A549 (cell line): ENCODE results near the gene TMC7.

Source experiments
- EP300 ChIP-seq, 2 experiments: fragments of >200 bp; sonication (Bioruptor Twin); formaldehyde crosslinking; IDR thresholded peaks; 2 replicates in 1 of 2; 3 replicates in 1 of 2; pipeline ENCODE4 v1.6.1; 2016 to 2017
- TF ChIP-seq, protein P1 (sequence below): fragments of 450-650 bp; IDR thresholded peaks from 2 replicates; pipeline ENCODE4 v1.6.1; 2014; ENCODE audit warnings: antibody characterized with exemption

DNA sequence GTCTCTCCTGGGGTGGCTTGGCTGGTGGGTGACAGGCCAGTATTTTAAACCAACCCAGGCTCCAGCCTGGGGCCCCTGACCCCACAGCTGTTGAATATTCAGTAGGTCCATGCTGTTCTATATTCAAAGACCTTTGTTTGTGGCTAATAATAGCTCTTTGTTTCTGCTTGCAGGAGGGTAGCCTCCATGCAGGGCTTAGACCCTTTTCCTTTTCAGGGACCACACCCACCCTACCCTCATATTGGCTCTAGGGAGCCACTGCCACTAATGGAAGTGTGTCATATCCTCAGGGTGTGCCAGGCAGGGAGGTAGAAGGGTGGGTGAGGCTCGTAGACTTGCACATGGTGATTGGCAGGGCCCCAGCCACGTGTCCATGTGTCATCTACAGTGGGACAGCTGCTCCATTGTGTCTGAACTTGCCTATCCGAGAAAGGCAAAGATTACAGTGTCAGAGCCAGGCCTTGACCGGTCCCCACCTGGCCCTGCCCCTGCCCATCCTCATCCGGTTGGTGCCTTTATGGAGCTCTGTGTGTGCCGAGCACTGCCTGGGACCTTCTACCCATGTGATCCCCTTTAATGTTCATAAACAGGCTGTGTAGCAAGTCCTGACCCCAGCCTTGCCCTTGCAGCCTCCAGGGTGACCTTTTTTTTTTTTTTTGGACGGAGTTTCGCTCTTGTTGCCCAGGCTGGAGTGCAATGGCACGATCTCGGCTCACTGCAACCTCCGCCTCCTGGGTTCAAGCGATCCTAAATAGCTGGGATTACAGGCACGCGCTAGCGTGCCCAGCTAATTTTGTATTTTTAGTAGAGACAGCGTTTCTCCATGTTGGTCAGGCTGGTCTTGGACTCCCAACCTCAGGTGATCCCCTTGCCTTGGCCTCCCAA, 22.1 kb downstream of the TMC7 start:
- TF ChIP-seq EP300 (IDR thresholded peaks at IDR 0.05) = no peak
- TF ChIP-seq, protein P1, sequence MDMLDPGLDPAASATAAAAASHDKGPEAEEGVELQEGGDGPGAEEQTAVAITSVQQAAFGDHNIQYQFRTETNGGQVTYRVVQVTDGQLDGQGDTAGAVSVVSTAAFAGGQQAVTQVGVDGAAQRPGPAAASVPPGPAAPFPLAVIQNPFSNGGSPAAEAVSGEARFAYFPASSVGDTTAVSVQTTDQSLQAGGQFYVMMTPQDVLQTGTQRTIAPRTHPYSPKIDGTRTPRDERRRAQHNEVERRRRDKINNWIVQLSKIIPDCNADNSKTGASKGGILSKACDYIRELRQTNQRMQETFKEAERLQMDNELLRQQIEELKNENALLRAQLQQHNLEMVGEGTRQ = peak; percentile 79
